ENCODE data around the gene HAPLN3. TPM values are rescaled to one million over a fixed set of nuclear protein-coding genes. Genes with fewer than 3 reads are reported as not detected.

Gene HAPLN3
- total RNA-seq, 1 donor from 2014 or later, result 5.6 TPM

DNA sequence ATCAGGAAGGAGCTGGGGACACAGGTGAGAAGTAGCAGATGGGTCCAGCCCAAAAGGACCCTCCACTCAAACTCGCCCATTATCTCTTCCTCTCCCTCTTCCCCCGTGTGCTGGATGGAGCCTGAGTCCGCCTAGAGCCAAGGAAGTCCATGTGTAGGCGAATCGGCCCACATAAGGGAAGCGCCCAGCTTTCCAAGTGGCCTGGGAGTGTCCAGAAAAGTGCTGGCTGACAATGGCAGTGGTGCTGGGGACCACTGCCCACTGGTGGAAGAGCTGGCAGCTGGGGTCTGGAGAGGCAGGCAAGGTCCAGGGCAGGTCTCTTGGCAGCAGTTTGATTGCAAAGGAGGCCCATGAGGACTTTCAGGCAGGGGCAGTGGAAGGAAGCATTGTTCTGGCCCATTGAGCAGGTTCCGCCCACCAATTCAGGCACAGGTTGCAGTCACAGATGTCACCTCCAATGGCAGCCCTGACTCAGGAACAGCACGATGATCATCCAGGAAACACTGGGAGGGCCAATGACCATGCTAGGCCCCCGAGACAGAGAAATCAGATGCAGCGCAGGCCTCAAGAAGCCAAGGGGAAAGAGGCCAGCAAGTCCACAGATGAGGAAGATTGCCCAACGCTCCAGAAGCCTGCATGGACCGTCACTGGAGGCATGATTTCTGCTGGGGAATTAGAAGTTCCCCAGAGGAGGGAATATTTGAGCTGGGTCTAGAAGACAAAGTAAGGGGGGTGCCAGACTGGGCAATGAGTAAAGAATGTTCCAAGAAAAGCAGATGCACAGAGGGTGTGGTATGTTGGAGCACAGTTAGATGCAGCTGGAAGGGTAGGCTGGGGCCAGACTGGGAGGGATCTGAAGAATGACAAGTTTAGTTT is 14.8 kb upstream of the HAPLN3 start:
- ATAC-seq, result no peak

GRCh38 chr15:88908697-88909621 is 13.6 kb upstream of the HAPLN3 start:
- ATAC-seq, result no peak

GRCh38 chr15:88908123-88908522 is 12.8 kb upstream of the HAPLN3 start:
- no peak for ATAC-seq

DNA sequence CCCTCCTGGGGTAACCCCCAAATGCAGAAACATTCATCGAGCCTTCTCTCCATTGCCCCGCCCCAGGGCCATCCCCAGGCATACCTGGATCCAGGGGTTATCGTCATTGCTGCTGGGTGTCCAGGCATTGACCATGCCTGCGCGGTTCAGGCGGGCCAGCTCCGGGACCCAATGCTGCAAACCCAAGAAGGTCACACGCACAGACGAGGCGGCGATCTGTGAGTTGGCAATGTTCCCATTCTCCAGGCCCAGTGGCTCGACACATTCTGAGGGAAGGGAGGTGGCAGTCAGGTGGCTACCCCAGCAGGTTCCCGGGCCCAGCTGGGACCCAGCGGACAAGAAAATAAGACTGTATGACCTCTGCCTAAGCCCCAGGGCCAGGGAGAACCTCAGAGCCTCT is 11.8 kb upstream of the HAPLN3 start:
- ATAC-seq, result no peak

DNA sequence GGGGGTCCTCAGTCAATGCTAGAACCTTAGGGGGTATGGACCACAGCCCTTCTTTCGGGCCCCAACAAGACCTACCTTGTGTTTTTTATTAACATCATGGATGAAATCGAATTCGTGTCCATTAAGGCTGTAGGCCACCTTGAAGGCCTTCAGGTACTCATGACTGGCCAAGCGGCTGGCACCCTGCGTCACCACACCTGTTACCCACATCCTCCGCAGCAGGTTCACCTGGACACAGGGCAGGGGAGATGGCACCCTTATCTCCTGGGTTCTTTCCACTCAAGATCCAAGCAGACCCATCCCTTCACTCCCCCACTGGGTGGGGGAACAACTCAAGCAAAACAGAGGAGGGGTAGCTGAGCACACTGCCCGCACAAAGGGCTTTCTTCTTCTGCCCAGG is 11.2 kb upstream of the HAPLN3 start:
- no peak for ATAC-seq

DNA sequence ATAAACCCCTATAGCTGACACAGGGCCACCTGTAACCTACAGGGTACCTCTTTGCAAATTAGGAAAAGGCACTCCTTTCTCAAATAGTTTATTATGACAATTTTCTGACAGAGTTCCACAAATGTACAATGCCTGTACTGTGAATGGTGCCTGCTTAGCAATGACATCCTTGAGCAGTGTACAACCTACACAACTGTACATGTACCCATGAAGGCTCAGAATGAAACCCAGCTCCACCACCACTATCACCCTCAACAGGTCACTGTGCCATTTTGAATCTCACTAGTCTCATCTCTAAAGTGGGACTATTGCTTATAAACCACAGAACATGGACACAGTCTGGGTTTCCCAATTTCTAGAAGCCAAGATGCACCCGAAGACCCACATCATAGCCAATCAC is 10.8 kb upstream of the HAPLN3 start:
- ATAC-seq, result no peak

GRCh38 chr15:88905576-88905975 is 10.2 kb upstream of the HAPLN3 start:
- no peak for ATAC-seq

- peak; percentile 79 for ATAC-seq
These were observed 9.4 kb upstream of the HAPLN3 start for GRCh38 chr15:88904624-88905327.

- no peak for ATAC-seq
These were observed 8.9 kb upstream of the HAPLN3 start for GRCh38 chr15:88904257-88904623.

DNA sequence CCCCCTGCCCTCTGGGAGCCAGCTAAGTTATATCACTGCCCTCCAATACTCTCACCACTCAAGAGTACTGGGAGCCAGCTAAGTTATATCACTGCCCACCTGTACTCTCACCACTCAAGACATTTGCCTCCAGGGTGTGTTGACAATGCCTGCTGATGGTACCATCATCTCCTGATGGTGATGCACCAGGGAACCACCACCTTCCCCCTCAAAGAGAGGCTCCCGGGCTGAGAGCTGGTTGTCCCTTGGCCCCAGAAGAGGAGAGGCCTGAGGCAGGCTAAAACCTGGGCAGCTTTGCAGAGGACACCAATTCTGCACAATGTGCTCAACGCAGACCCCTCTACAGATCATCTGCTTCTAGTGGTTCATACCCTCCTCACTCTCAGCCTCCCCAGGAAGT is 7.5 kb upstream of the HAPLN3 start:
- ATAC-seq, result no peak

GRCh38 chr15:88902221-88902835 is 7.0 kb upstream of the HAPLN3 start:
- ATAC-seq, result no peak

- no peak for ATAC-seq
These were observed 6.3 kb upstream of the HAPLN3 start for GRCh38 chr15:88901508-88902220.

DNA sequence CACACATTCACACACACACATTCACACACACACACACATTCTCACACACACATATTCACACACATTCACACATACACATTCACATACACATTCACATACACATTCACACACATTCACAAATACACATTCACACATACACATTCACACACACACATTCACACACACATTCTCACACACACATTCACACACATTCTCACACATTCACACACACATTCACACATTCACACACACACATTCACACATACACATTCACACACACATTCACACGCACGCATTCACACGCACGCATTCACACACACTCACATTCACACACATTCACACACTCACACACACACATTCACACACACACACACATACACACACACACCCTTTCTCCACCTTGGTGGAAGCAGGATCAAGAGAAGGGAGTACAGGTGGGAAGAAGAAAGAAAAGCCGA is 5.7 kb upstream of the HAPLN3 start:
- ATAC-seq, result no peak

- ATAC-seq, result peak; percentile 66
These were observed 5.1 kb upstream of the HAPLN3 start for GRCh38 chr15:88900309-88900981.

DNA sequence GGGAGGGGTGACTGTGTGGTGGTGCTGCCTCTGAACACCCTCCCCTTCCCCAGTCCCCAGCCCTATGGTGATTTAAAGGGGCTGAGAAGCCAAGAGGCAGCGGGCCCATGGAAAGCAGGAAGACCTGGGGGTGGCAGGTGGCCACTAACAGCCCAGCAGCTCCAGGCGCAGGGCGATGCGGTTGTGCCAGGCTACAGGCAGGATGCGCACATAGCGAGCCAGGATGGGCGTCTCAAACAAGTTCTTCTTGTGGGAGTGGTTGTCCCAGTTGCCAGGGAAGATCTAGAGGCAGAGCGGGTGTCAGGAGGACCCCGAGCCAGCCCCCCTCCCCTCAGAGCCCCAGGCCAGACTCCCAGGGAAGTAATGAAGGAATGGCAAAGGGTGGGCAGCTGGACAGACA is 3.9 kb upstream of the HAPLN3 start:
- no peak for ATAC-seq

DNA sequence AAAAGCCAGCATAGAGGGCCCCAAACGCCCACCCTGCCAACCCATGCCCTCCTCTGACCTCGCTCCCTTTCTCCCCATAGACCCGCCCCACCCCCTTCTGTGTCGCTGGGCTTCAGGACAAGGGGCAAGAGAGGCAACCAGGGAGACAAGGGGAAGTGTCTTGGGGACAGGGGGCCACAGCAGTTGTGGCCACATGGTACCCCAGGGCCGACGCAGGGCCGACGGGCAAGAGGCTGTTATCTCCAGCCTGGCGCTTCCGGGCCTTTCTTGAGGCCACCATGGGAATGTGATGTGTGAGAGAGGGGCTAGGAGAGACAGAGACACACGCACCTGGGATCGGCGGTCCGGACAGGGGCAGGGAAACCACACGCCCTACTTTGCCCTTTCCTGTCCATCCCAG is 3.4 kb upstream of the HAPLN3 start:
- ATAC-seq, result no peak

DNA sequence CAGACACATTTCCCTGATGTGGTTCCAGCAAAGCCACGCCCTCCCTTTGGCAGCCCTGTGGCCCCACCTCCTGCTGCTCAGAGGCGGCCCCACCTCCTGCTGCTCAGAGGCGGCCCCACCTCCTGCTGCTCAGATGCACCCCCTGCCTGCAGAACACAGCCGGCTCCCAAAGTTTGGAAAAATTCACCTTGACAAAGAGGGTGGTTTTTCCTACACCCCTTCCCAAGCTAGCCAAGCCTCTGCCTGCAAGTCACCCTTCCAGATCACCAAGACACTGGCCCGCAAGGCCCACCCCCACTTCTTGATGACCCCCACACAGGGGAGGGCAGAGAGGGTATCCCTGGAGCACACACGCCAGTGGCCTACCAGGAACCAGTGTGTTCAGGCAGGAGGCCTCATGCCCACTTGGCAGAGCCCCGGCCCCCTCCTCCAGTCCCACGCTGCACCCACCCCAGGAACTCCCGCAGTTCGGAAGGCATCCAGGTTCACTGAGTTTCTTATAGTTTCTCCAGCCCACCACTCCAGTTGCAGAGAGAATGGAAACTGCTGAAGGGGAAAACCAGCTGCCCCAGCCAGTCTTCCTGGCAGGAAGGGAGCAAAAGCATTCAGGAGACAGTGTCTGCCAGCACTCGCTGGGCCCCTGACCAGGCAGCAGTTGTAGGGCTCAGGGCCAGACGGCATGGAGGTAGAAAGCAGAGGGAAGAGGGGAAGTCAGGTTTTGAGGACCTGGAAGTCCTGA is 2.3 kb upstream of the HAPLN3 start:
- ATAC-seq, result peak; percentile 89

DNA sequence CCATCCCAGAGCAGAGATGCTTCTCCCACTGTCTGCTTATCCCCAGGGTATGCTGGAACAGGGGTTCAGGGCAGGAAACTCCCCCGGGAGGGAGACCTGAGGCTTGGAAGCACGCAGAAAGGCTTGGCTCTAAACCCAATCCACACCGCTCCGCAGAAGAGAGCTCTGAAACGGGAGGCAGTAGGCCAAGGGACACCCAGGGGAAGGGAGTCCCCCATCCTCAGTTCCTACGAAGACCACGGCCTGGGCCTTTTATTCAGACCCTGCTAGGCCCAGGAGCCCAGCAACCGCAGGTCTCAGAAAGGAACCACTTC is 1.8 kb upstream of the HAPLN3 start:
- ATAC-seq, result no peak

DNA sequence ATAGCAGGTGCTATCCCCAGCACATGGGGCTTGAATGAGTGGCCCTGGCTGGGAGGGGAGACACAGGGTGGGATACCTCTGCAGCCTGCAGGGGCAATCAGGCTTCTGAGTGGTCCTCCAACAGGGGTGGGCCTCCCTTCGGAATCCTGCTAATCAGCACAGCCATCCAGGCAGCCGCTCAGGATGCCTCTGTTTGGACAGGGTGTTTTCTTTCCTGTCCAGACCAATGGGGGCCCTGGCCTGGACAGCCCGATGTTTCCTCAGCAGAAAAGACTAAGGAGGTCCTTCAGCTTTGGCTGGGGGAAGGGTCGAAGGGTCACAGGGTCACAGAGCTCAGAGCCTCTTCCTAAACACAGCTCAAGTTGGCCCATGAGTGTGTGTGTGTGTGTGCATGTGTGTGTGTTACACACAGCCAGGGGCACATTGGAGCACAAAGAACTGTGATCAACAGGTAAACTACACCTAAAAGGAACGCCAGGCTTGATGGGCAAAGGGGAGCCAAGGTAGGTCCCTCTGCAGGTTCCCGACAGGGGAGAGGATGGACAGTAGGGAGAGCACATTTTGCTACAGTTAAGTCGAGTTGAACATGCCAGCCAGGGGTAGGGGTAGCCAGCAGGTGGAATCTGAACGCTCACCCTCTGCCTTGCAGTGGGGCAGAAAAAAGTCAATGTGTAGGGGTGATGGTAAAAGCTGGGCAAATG is 1.1 kb upstream of the HAPLN3 start:
- ATAC-seq, result no peak

DNA sequence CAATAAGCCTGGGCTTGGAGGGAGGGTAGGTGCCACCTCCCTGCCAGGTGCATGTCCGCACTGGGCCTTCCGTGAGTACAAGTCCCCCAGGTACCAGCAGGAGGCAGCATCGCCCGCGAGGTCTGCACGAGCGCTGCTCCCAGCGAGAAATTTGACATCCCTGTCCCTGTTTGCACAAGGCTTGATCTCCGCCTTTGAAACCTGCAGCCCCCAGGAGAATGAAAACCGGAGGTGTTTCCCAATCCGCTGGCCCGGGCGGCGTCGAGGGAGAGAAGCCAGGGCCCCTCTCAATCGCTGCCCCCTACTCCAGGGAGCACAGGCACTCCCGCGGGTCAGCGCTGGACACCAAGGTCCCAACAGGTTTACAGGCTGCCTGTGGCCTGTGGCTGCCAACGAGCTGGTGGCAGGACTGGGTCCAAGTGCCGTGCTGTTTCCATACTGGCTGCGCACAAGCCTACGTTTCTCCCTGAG is 961 bp downstream of the HAPLN3 start:
- ATAC-seq, result peak; percentile 65
